Endodermal cell (in vitro differentiated cells): Measurements from ENCODE around the gene PLD5. TPM values are rescaled to one million over a fixed set of nuclear protein-coding genes. Genes with fewer than 3 reads are reported as not detected.
"Not testable (repeated sequence)": the region's sequence is repeated elsewhere in the genome, so short reads cannot be mapped to it uniquely, and the experiment has no call there.

Experiments used
- DNase-seq: peaks from one replicate; pipeline ENCODE4 v3.0.0-alpha.2; 2017
- H3K27ac ChIP-seq: 2 replicates; pipeline ENCODE4 v1.5.1; 2013; ENCODE audit warnings: mild to moderate bottlenecking, low read depth, low read length, moderate library complexity
- H3K27me3 ChIP-seq: 2 replicates; pipeline ENCODE4 v1.6.1; 2013; ENCODE audit warnings: mild to moderate bottlenecking, low read length, moderate library complexity; ENCODE audit not compliant: insufficient read depth, control insufficient read depth, poor library complexity, severe bottlenecking
- H3K36me3 ChIP-seq: 2 replicates; pipeline ENCODE4 v1.7.0; 2013; ENCODE audit warnings: mild to moderate bottlenecking, low read length, moderate library complexity; ENCODE audit not compliant: control insufficient read depth, insufficient read depth
- H3K4me1 ChIP-seq: one replicate; pipeline ENCODE4 v1.7.0; 2013; ENCODE audit warnings: low read length; ENCODE audit not compliant: control insufficient read depth, insufficient read depth
- H3K4me3 ChIP-seq: 2 replicates; pipeline ENCODE4 v1.5.1; 2013; ENCODE audit warnings: mild to moderate bottlenecking, low read length, moderate library complexity
- H3K9ac ChIP-seq: 2 replicates; pipeline ENCODE4 v1.6.1; 2013; ENCODE audit warnings: mild to moderate bottlenecking, low read length, moderate library complexity; ENCODE audit not compliant: poor library complexity, severe bottlenecking; ENCODE audit errors: extremely low read depth
- H3K9me3 ChIP-seq: 2 replicates; pipeline ENCODE4 v1.6.1; 2013; ENCODE audit warnings: mild to moderate bottlenecking, low read length, moderate library complexity; ENCODE audit not compliant: control insufficient read depth
- H3K27ac Mint-ChIP-seq: 2 replicates; pipeline ENCODE4 v1.8.0; 2020; ENCODE audit warnings: mixed read lengths
- H3K27me3 Mint-ChIP-seq: 2 replicates; pipeline ENCODE4 v1.8.0; 2021; ENCODE audit warnings: mild to moderate bottlenecking, mixed read lengths; ENCODE audit not compliant: insufficient read depth
- H3K36me3 Mint-ChIP-seq: 2 replicates; pipeline ENCODE4 v1.8.0; 2020; ENCODE audit warnings: low read depth, mixed read lengths
- H3K4me1 Mint-ChIP-seq: 2 replicates; pipeline ENCODE4 v1.8.0; 2020; ENCODE audit warnings: mixed read lengths
- H3K4me3 Mint-ChIP-seq: 2 replicates; pipeline ENCODE4 v1.8.0; 2020; ENCODE audit warnings: mild to moderate bottlenecking, moderate library complexity, mixed read lengths
- H3K9me3 Mint-ChIP-seq: 2 replicates; pipeline ENCODE4 v1.8.0; 2020; ENCODE audit warnings: mild to moderate bottlenecking, mixed read lengths
- WGBS, 2 experiments: methylation state at CpG; one replicate each; pipeline versions ENCODE4 v1.1.5 to v1.1.7; 2013; ENCODE audit warnings: missing lambda C conversion rate in 2 of 2, mixed read lengths in 1 of 2; ENCODE audit not compliant: insufficient coverage in 1 of 2, insufficient read length in 1 of 2; 5-methylcytosine and 5-hydroxymethylcytosine counted together
- total RNA-seq, 2 donors: library from RNA; stranded (reverse); fragmentation: NEBNext Ultra II Directional in 1 of 2; extraction: Animal tissue kit (Norgen Biotek cat#: 25700) in 1 of 2; gene quantifications; 2 replicates in 1 of 2; 3 replicates in 1 of 2; pipeline ENCODE4 v1.2.1, GENCODE V29; 2021
- TF ChIP-seq, protein P1 (sequence below): fragments of 200-600 bp; sonication (generic); conservative IDR thresholded peaks from 2 replicates; pipeline ENCODE4 v1.5.0; 2021; ENCODE audit warnings: antibody characterized with exemption, mild to moderate bottlenecking

The PLD5 gene
- total RNA-seq, 2 donors from 2014 or later: 0.66 to 2.7 TPM

- Mint-ChIP-seq H3K9me3 (peaks cover 13% of the 10 kb centered on the region), H3K27ac (no peak overlapping the region), H3K36me3 (no peaks in the 10 kb centered on the region), H3K4me1 (peaks cover 5% of the 10 kb centered on the region), H3K27me3 (no peaks in the 10 kb centered on the region), H3K4me3 (no peak overlapping the region)
- Histone ChIP-seq H3K27ac (peak overlapping the region; percentile 98), H3K36me3 (no peaks in the 10 kb centered on the region), H3K27me3 (no peaks in the 10 kb centered on the region), H3K9me3 (no peaks in the 10 kb centered on the region), H3K9ac (no peak overlapping the region), H3K4me3 (no peak overlapping the region), H3K4me1 (no peaks in the 10 kb centered on the region)
- TF ChIP-seq, protein P1, sequence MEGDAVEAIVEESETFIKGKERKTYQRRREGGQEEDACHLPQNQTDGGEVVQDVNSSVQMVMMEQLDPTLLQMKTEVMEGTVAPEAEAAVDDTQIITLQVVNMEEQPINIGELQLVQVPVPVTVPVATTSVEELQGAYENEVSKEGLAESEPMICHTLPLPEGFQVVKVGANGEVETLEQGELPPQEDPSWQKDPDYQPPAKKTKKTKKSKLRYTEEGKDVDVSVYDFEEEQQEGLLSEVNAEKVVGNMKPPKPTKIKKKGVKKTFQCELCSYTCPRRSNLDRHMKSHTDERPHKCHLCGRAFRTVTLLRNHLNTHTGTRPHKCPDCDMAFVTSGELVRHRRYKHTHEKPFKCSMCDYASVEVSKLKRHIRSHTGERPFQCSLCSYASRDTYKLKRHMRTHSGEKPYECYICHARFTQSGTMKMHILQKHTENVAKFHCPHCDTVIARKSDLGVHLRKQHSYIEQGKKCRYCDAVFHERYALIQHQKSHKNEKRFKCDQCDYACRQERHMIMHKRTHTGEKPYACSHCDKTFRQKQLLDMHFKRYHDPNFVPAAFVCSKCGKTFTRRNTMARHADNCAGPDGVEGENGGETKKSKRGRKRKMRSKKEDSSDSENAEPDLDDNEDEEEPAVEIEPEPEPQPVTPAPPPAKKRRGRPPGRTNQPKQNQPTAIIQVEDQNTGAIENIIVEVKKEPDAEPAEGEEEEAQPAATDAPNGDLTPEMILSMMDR: no peak
- WGBS, 2 experiments: 92 to 100% methylated on average over 4 to 9 of the region's 9 CpGs
- DNase-seq: no peak
These were observed 298.5 kb downstream of the PLD5 start for GRCh38 chr1:242225767-242226573.

- not testable (repeated sequence) for H3K9ac ChIP-seq, DNase-seq, H3K27me3 ChIP-seq, H3K36me3 ChIP-seq, H3K4me1 ChIP-seq, H3K27me3 Mint-ChIP-seq, H3K4me3 Mint-ChIP-seq, H3K27ac Mint-ChIP-seq, H3K36me3 Mint-ChIP-seq, H3K9me3 ChIP-seq, H3K4me3 ChIP-seq, H3K4me1 Mint-ChIP-seq
- WGBS, 2 experiments: 82 to 85% methylated on average over 5 to 12 of the region's 16 CpGs
- H3K9me3 Mint-ChIP-seq: peaks cover 13% of the 10 kb centered on the region
- peak overlapping the region; percentile 98 for H3K27ac ChIP-seq
These were observed 299.4 kb downstream of the PLD5 start for GRCh38 chr1:242224878-242225766.

- Histone ChIP-seq H3K4me3 (no peak overlapping the region), H3K4me1 (no peaks in the 10 kb centered on the region), H3K27ac (peak overlapping the region; percentile 98), H3K27me3 (no peaks in the 10 kb centered on the region), H3K36me3 (peaks cover 5% of the 10 kb centered on the region), H3K9ac (no peak overlapping the region), H3K9me3 (no peaks in the 10 kb centered on the region)
- H3K9me3 Mint-ChIP-seq: peaks cover 13% of the 10 kb centered on the region
- no peaks in the 10 kb centered on the region for H3K27me3 Mint-ChIP-seq
- DNase-seq: no peak
- H3K27ac Mint-ChIP-seq: no peak overlapping the region
- H3K36me3 Mint-ChIP-seq: no peaks in the 10 kb centered on the region
- H3K4me3 Mint-ChIP-seq: no peak overlapping the region
- peaks cover 5% of the 10 kb centered on the region for H3K4me1 Mint-ChIP-seq
- TF ChIP-seq, protein P1: no peak
- WGBS, 2 experiments: 74 to 84% methylated on average over 3 of the region's 3 CpGs
These were observed 300.0 kb downstream of the PLD5 start for GRCh38 chr1:242224461-242224860.
